Measurements from ENCODE around the gene DRD2.

Gene DRD2

DNA sequence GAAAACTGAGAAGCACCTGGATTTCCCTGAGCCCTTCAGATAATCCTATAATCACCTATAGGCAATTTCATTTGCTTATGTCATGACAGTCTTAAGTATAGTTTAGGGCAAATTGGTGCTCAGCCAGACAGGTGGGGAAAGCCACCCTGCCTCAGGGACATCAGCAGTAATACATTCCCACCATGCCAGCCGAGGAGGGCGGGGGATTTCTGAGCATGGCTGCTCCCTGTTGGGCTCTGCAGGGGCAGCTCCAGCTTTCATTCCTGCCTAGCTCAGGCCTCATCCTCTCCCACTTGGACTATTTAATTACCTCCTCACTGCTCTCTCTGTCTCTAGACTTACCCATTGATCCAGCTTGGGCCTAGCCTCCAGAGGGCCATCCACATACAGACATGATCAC is 9.0 kb upstream of the DRD2 start:
- no peak for DNase-seq (ENCODE audit: low read depth)

DNA sequence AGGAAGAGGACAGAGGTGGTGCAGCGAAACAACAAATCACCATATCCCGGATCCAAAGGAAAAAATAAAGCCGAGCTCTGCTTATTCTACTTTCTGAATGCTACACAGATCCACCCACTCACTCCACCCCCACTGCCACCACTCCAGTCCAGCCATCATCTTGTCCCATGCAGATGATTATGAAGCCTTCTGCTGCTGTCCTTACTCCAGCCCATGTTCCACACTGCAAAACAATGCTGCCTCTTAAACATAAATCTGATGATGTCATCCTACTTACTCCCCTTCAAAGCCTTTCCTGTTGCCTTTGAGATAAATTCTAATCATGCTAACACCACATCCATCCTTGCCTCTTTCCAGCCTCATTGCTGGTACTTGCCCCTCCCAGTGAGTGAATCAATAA is 6.5 kb upstream of the DRD2 start:
- DNase-seq (ENCODE audit: low read depth), result no peak

DNA sequence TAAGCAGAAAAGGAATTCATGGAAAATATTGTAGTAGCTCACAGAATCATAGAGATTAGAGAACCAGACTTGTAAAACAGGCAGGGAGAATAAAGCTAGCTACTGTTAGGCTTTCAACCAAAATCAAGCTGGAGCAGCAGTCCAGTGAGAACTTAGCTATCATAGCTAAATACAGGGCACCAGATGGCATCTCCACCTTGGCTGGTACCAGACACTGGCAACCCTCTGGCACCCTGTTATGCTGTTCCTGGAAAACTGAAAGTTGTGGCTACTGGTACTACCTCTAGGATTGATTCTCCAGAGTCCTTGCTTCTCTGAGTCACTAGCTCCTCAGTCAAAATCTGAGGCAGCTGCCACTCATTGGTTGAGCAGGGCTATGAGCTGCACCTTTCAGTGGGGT is 6.0 kb upstream of the DRD2 start:
- DNase-seq (ENCODE audit: low read depth), result no peak

DNA sequence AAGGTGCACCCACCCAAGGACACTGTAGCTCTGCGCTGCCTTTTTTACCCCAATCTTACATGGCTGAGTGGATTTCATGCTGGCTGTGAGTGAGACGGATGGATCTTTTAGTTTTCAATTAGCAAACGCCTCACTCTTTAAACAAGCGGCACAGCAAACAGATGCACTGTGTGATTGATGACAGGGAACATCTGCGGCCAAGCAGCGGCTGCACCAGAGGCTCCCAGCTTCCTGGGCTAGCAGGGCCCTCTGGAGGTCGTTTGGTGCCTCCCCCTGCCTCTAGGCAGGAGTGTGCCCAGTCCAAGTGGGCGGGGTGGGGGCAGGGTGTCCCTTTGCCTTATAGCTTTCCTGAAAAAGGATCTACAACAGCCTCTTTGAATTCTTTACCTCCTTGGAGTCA is 2.1 kb upstream of the DRD2 start:
- no peak for DNase-seq (ENCODE audit: low read depth)

DNA sequence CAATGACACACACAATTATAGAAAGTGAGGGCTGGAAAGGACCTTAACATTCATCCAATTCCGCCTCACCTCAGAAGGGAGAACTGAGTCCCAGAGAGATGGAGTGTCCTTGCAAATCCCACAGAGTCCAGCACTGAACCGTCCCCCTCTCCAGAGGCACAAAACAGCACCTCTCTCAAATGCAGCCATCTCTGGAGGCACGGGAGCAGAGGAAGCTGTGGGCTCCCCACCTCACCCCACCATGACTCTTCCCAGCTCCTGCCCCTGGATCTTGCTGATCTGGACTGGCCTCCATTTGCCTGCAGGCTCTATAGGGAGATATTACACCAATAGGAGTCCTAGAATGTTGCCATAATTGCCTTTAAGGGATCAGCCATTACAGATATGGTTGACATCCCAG is 1.4 kb upstream of the DRD2 start:
- DNase-seq (ENCODE audit: low read depth), result no peak

DNA sequence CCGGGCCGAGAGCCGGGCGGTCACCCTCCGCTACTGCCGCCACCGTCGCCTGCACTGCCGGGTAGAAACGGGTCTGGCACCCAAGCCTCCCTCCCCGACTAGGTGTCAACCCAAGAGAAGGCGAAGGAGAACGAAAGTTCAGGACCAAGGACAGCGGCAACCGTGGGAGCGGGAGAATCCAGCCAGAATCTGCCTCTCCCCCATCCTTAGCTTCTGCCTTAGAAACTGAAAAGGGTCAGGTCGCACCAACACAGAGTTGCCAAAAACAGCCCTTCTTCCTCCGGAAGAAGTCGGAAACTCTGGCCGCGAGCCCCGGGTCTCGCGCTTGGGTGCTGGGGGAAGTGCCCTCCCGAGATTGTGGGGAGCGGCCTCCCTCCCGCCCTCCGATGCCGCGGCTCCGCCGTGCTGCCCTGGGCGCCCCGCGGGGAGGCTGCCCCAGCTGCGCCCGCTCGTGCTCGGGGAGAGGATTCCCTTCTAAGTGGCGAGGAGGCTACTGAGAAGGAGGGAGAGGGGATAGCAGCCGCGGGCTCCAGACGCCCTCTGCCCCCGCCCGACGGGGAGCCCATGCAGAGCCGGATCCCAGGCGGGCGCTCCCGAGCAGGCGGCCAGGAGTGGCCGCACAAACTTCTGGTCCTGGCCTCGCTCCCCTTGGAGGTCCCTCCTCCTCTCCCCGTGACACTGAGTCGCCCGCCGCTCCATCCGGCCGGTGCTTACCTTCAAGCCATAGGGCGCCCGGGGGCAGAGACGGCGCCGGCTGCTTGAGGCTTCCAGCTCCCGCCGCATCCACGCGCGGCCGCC is 637 bp downstream of the DRD2 start:
- peak; percentile 68 for DNase-seq (ENCODE audit: low read depth)

DNA sequence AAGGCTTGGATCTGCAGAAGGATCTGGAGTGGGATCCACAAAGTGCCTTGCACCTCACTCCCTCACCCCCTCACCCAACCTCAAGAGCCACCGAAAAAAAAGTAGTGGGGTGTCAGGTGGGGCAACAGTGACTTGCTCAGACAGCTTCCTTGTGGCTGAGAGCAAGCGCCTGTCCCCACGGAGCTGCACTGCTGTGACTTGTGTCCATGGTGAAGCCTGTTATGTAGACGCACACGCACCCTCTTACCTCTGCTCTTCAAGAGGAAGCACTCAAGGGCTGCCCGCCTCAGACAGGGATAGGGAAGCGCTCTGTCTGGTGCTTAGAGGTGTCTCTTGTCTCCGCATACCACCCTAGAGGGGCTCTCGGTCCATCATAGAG is 1.2 kb downstream of the DRD2 start:
- no peak for DNase-seq (ENCODE audit: low read depth)

DNA sequence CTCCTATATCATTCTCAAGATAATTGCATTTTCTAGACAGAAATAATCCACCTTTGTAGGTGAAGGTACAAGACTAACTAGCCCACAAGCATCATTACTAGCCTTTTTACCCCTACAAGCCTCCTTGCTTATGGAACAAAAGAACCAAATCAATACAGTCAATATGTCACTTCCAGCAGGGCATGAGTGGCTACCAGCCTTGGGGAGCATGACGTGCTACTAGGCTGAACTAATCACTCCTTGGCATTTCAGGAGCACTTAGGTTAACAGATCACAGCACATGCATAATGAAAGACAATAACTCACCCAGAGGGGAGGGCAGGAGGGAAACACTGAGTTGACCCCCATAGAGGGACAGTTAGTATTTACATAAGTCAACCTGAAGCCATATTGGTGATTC is 2.7 kb downstream of the DRD2 start:
- DNase-seq (ENCODE audit: low read depth), result no peak

DNA sequence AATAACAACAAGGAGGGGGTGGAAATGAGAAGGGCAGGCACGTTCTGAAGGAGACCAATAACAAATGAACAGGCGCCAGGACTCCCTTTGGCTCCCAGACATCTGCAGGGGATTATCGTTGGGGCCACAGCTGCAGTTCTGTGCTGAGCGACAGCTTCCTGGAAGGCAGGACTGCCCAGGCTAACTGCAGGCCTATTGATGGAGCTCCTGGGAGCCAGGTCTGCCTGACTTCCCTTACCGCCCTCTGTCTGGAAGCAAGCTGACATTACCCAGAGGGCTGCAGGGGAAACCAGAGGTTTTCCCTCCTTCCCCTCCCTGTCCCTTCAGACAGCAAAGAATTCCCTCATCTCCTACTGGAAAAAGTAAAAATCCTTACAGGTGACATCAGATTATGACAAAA is 5.0 kb downstream of the DRD2 start:
- DNase-seq (ENCODE audit: low read depth), result no peak

DNA sequence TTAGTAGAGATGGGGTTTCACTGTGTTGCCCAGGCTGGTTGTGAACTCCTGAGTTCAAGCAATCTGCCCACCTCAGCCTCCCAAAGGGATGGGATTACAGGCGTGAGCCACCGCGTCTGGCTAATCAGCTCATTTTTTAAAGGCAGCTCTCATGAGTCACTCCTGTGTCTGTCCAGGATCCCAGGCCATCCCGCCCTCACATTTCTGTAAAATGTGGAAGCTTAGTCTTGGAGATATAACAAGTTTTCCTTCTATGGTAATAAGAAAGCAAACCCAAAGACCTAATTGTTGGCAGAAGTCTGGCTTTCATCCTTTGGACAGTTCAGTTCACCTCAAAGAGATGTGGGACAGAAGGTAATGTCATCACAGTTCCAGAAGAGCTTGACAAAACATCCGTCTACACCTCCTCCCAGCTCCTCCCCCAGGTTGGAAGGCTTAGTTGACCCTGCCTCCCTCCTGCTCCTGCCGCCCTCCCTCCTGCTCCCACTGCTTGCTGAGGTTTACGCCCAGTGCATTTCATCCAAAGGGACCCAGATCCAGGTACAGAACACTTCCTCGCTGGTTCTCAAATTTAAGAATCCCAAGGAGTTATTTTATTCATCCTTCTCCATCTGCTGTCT is 6.4 kb downstream of the DRD2 start:
- DNase-seq (ENCODE audit: low read depth), result no peak

DNA sequence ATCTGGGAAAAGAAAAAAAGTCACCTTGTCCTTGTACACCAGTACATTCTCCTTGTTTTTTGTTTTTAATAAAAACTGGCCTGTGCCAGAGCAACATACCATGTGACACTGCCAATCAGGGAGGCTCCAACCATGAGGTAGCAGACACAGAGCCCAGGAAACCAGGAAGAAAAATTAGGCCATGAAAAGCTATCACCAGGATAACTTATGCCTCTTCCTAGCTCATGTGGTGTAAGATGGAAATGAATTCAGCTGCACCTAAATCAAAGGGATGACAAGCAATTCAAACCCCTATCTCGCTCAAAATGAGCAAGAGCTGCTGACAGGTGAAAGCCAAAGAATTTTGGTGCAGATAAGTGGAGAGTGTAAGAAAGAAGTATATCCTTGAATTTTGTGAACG is 7.7 kb downstream of the DRD2 start:
- no peak for DNase-seq (ENCODE audit: low read depth)

DNA sequence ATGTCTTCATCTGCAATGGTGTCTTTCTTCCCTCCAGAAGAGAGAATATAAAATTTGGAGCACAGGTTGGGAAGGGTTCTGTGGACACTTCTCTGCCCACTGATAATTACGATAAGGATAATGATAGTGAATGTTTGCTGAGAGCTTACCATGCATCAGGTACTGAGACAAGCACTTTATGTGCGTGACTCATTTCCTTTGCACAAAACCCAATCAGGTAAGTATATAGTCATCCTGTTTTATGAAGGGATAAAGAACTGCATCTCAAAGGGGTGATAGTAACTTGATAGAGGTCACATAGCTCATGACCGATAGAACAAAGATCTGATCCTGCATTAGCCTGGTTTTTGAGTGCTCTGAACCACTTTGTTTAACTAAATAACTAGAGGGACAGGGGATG is 9.4 kb downstream of the DRD2 start:
- no peak for DNase-seq (ENCODE audit: low read depth)

DNA sequence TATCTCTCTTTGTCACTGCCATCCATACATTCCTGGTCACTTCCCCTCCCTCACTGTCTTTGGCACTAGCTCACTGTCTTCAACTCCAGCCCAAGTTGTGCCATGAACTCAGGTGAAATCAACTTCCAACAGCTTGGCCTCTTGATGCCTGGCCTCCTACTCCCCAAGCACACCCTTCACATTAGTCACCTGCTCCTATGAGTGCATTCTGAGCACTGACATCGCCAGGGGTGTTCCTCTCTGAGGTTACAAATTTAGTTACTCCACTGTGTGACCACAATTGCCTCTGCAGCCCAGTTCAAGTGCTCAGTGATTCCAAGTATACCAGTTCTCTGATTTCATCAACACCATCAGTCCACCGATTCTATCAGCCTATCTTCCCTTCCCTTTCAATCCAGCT is 10.8 kb downstream of the DRD2 start:
- DNase-seq (ENCODE audit: low read depth), result no peak

DNA sequence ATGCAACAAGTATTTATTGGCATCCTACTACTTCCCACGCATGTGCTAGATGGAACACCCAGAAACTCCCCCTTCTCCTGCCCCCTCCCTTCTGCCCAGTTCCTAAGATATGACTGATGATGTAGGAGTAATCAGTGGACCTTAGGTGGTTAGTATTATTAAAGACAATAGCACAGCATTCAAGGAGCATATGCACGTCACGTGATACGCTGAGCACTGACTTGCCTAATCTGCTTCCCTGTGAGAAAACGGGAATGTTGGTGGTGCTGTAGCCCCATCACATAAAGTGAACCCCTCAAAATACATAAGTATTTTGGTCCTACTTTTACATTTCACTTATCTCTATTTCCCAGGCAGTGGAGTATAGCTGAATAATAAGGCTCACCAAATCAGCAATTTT is 12.4 kb downstream of the DRD2 start:
- DNase-seq (ENCODE audit: low read depth), result no peak

DNA sequence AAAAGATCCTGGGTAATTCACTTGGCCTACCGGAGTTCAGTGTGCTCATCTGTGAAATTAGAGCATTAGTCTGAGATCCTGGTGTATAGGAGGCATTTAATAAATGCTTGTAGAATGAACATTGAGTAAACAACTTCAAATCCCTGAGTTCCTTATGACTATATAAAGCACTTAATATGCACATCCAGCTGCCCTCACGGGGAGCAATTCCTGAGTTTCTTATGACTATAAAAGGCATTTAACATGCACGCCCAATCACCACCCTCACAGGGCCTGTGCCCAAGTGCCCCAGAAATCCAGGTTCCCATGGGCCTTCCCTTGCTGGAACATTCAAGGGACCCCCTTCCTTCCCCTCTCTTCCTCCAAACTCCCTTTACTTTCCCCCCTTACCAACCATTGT is 13.6 kb downstream of the DRD2 start:
- no peak for DNase-seq (ENCODE audit: low read depth)

DNA sequence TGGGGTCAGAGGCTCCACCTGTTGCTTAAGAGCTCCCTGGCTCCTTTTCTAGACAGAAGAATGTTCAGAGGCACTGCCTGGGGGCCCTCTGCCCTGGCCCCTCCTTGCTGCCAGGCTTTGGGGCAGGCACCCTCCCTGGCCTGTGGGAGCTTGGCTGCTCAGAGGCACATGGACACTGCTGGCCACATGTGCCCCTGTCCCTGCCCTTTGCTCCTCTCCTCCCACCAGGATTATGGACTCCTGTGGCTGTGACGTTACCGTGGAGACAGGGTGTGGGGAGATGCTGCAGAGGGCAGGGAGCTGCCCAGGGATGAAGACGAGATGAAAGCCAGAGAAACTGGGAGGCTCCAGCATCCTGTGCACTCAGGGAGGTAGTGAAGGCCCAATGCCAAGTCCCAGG is 14.7 kb downstream of the DRD2 start:
- no peak for DNase-seq (ENCODE audit: low read depth)

DNA sequence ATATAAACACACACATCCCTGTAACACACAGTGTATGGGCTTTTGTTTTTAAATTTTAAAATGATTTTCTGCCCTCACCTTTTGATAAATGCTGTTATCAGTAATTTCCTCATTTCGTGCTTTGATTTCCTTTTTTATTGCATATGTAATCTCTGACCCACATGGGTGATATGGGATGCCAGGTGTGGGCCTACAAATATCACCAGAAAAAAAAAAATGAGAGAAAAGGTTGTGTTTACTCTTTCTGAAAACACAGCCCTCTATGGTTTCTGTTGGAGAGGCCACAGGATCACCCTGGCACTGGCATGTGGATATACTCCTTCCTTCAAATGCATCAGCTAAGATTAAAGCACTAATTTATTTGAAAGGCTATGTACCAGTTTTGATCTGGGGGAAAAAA is 17.0 kb downstream of the DRD2 start:
- no peak for DNase-seq (ENCODE audit: low read depth)

DNA sequence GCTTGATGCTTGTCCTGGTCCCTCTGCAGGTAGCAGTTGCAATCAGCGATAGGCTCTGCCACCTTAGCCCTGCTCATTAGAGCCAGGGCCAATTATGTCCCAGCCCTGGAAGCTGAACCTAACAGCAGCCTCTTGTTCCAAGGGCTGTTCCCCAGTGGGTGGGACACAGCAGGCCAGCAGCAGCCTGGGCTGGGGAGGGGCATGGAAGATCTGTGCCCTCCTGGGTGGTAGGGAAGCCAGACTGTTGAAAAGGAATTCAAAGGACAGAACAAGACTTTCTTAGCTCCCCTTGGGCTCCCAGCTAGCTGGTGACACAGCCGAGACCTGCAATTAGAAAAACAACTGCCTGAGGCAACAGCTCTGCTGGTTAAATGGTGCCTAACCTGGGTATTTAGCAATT is 17.4 kb downstream of the DRD2 start:
- DNase-seq (ENCODE audit: low read depth), result no peak

DNA sequence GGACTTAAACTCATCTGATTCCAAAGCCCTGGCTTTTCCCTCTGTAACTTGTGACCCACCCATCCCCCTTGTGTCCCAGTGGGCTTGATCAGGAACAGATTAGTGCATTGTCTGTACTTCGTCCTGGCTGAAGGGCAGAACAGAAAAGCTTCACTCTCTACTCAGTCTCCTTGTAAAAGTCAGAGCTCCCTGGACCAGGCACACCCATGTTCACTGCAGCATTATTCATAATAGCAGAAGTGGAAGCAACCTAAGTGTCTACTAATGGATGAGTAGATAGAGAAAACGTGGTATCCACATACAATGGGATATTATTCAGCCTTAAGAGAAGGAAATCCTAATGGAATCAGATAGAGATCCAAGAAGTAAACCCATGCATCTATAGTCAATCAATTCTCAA is 20.7 kb downstream of the DRD2 start:
- DNase-seq (ENCODE audit: low read depth), result no peak

DNA sequence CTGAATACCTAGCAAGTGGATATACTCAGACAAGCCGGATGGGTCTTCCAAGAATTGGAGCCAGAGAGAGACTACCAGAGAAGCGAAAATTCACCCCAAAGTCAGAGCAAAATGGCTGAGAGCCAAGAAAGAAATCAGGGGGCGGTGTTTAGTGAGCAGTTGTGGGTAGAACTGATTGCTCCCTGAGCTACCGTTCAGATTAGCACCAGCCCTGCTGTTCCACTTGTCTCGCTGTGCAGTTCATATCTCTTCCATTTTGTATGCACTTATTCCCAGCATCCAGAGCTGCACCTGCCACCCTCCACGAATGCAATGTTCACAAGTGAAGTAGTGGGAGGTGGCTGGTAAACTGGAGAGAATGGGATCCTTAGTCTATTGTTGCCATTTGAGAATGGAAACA is 25.5 kb downstream of the DRD2 start:
- no peak for DNase-seq (ENCODE audit: low read depth)

DNA sequence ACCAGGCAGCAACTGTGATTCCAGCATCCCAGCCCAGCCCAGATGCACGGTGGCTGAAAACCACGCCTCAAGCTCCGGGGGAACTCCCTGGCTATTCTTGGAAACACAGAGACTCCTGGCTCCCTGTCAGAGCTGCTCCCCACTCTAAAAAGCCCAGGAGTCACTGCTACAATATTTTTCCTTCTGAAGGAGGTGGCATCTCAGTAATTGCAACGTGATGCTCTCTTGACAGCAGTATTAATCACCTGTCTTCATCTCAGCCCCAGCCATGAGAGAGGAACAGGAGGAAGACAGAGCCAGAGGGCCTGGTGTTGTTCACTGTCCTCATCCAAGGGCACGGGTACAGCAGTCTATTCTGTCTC is 26.9 kb downstream of the DRD2 start:
- no peak for DNase-seq (ENCODE audit: low read depth)

DNA sequence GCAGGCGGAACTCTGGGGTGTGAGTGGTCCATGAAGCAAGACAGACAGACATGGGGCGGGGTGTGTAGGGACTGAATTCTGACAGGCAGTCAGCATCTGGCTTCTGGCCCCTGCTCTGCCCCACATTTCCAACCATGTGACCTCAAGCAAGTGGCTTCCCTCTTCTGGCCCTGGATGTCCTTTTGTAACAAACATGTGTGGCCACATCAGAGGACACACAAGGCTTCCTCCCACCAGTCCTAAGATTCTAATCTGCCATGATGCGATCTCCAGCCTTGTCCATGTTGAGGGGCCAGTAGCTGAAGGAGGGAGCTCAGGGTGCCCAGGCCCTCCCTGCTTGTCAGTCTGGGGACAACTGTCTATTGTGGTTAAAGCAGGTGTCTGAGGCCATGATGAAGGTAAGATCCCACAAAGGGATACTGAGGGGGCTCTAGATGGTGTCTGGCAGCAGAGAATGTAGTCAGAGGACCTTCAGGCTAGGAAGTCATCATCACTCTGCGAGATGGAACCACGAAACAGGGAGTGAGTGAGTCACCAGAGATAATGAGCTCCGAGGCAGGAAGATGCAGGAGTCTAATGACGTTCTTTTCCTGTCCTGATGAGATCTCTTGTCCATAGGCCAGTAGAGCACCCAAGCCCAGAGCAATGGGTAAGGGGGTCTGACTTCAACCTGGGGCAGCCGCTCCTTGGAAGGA is 27.4 kb downstream of the DRD2 start:
- peak; percentile 65 for DNase-seq (ENCODE audit: low read depth)

DNA sequence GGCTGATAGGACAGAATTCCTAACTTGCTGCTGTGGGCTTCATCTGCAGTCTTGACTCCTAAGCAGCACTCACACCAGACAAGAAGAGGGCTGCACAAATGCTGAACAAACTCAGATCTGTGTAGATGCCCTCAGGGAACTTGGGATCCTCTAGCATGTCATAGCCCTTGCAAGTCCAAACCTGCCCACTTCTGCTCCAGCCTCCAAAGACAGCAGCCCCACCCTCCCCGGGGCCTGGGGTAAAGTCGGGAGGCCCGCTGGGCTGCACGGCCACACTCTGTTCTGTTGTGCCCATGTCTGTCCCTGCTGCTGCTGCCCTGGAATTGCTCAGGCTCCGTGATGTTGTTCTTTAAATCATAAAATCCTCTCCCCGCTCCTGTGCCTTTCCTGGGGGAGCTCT is 28.3 kb downstream of the DRD2 start:
- DNase-seq (ENCODE audit: low read depth), result no peak

DNA sequence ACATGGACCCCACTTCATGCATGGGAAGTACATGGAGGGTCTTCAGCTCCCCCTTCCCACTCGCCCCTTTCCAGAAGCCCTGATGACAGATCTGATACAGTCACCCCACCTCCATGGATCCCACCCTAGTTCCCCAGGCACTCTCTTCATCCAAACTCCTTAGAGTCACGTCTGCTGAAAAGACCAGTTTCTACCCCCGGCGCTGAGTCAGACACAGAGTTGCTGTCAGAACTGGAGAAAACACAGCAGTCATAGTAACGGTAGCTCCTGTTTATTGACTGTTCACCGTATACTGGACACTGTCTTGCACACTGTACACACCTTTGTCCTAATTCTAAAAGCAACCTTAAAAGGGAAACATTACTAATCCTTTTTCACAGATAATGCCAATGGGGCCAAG is 29.1 kb downstream of the DRD2 start:
- DNase-seq (ENCODE audit: low read depth), result peak; percentile 6

All from iris pigment epithelial cell (primary cell).